Suppressor macrophage (primary cell): ENCODE data around the gene TMEM117.
"Not testable (repeated sequence)": the region's sequence is repeated elsewhere in the genome, so short reads cannot be mapped to it uniquely, and the experiment has no call there.

Experiments used
- DNase-seq, 4 experiments: peaks; one replicate each; pipeline ENCODE4 v3.0.0-alpha.2; 2020 to 2022

TMEM117 gene

DNA sequence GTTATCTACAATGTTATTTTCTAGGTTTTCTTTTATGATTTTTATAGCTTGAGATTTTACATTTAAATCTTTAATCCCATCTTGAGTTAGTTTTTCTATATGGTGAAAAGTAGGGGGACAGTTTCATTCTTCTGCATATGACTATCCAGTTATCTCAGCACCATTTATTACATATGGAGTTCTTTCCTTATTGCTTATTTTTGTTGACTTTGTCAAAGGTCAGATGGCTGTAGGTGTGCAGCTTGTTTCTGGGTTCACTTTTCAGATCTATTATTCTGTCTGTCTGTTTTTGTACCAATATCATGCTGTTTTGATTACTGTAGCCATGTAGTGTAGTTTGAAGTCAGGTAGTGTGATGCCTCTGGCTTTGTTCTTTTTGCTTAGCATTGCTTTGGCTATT is 477.3 kb downstream of the TMEM117 start:
- no peak for DNase-seq

DNA sequence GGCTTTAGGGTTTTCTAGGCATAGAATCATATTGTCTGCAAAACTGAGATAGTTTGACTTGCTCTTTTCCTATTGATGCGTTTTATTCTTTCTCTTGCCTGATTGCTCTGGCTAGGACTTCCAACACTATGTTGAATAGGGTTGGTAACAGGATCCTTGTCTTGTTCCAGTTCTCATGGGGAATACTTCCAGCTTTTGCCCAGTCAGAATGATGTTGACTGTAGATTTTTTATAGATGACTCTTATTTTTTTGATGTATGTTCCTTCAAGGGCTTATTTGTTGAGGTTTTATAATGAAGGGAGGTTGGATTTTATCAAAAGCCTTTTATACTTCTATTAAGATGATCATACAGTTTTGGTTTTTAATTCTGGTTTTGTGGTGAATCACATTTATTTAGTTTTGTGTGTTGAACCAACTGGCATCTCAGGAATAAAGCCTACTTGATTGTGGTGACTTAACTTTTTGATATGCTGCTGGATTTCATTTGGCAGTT is 478.2 kb downstream of the TMEM117 start:
- DNase-seq: no peak

DNA sequence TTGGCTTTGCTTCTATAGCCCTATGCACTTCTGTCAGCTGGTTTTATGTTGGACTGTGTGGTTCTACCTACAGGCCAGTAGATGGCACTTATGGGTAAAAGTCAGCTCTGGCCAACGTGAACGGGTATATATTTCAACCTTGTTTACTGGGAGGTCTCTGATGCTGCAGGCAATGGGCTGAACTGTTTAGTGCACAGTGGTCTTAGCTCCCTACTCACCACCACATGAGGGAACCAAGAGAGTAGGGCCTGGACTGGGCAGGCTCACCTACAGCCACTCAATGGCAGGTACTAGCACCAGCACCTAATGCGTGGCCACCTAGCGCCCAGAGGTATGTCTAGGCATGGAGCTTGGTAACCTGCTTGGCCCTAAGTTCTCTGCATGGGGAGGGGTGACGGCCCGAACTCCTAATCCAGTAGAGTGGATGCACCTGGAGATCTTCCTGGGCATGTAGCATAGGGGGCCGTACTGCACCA is 481.8 kb downstream of the TMEM117 start:
- DNase-seq: peak in 2 of 4 experiments; percentile 2 to 7

DNA sequence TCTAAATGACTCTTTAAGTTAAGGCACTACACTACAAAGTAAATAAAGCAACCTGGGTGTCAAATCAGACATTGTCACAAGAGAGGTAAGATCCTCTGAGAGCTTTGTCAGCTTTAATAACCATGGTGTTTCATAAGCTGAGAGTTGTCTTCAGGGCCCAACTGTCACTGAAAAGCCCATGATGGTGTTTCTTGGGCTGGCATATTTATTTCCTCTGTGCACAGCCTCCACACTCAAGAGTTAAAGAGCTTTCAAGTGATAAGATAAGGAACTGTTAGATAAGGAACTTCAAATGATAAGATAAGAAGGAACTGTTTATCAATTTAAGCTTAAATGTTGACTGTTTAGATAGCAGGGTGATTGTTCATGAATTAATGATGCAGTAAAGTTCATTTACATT is 495.4 kb downstream of the TMEM117 start:
- no peak for DNase-seq

DNA sequence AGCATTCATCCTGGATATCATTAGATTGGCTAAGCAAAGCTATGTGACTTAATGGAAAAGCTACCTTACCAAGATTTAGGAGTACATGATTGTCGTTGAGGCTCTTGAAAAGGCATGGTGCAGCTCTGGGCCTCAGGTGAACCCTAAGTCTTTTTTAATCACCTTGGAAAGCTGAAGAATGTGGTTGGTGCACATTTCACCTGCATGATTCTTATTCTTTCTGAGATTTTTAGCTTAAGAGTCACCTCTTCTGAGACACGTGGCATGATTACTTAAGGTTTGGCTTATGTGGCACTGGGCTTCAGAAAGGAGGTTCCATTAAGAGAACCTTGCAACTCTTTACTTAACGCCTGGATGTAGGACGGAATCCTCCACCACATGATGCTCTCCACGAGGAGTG is 498.5 kb downstream of the TMEM117 start:
- no peak for DNase-seq

DNA sequence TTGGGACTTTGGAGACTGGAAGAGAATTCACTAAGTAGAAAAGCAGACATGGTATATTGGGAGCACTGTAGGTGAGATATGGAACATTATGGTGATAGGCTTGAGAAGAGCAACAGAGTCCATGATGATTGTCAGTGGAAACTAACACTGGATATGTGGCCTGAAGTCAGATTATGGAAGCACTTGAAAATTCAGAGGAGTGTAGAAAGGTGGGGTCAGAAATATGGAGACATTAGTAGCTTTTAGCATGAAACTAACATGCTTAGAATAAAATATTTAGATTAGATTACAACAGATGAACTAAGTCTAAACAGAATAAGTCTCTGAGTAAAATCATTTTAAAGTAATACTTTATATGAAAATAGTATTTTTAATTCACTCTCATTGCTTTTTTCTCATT is 499.1 kb downstream of the TMEM117 start:
- no peak for DNase-seq

DNA sequence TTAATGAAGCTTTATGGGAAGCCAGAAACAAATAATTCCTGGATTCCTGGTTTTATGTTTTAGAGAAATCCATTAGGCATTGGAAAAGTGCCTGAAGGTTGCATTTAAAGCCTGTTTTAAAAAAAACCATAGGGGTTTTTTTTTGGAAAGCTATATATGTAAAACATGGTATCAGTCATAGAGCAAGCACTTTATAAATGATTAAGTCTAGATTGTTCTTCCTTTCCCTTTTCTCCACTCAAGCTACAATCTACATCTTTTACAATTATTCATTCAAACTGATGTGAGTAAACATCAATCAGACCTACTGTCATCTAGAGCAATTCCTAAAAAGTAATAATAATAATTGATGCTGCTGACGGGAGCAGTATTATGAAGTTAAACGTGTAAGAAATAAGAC is 500.7 kb downstream of the TMEM117 start:
- no peak for DNase-seq

DNA sequence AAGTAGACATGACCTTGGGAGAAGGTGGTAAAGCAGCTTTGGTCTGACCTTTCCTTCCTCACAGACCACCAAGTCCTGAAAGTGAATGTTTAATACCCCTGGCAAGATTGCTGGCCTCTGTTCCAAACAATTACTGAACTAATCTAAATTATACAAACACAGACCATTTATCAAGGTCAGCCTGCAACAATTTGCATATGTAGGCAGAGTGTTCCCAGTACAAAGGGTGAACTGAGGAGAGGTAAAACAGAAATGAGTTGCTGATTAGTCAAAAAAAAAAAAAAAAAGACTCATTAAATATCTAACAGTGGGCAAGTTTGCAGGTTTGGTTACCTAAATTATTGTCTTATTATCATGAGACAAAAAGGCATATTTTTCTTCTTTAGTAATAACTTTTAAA is 506.5 kb downstream of the TMEM117 start:
- DNase-seq: no peak

DNA sequence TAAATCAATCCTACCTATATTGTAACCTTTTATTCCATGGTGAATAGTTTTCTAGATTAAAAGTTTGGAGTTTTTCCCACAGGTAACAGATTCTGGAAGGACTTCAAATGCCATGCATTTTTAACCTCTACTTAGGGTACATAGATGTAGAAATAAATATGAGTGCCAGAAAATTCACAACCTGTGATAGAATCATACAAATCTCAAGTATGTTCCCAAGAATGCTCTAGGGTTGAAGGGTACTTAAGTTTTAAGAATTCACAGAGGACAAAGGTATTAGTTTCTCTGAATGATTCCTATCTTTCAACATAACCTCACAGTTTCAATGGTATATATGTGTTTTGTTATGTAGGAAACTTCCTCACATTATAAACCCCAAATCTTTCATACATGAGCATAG is 511.3 kb downstream of the TMEM117 start:
- DNase-seq: no peak

DNA sequence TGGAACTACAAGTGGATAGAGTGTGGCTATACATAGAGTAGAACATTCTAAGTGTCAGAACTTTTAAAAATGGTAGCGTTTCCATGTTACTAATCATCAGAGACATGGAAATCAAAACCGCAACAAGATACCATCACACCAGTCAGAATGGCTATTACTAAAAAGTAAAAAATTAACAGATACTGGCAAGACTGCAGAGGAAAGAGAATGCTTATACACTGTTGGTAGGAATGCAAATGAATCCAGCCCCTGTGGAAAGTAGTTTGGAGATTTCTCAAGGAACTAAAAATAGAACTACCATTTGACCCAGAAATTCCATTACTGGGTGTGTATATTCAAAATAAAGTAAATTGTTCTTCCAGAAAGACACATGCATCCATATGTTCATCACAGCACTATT is 521.6 kb downstream of the TMEM117 start:
- no peak for DNase-seq

DNA sequence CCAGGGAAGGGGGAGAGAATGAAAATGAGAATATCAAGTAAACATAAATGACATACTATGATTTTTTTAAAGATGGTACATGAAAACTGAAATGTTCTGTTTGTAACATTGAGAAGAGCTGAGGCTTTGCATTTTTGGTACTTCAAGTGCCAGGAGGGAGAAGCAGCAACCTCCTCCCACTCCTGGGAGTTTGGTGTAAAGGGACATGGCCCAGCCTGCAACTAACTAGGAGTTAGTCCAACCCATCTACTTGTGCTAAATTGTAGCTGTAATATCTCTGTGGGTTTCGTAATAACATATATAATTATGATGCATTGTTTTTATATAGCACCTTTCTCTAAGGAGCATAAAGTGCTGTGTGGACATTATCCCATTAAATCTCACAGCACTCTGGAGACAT is 522.8 kb downstream of the TMEM117 start:
- no peak for DNase-seq

DNA sequence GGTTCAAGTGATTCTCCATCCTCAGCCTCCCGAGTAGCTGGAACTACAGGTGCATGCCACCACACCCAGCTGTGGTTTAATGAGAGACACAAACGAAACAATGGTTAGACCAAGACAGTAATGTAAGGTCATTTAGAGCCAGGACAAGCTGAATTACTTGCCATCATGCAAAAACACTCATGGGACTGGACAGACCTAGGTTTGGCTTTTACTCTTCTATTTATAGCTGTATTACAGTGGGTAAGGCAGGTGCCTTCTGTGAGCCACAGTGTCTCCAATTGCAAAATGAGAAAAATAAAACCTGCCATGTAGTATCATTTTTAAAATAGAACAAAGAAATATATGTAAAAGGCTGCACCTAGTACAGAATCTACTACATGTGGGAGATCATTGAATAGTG is 527.1 kb downstream of the TMEM117 start:
- no peak for DNase-seq

DNA sequence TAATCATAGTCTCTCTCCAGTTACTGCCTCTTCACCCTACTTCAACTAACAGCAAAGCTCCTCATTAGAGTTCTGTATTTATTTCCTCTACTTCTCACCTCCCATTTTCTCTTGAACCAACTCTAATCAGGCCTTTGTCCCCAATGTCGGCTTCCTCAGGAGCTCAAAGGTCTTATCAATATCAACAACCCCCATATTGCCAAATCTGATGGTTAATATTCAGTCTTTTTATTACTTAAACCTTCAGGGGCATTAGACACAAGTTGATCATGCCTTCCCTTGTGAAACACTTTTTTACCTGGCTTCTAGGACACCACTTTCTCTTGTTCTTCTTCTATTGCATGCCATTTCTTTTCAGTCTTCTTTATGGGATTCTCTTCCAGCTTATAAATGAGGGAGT is 531.3 kb downstream of the TMEM117 start:
- no peak for DNase-seq

DNA sequence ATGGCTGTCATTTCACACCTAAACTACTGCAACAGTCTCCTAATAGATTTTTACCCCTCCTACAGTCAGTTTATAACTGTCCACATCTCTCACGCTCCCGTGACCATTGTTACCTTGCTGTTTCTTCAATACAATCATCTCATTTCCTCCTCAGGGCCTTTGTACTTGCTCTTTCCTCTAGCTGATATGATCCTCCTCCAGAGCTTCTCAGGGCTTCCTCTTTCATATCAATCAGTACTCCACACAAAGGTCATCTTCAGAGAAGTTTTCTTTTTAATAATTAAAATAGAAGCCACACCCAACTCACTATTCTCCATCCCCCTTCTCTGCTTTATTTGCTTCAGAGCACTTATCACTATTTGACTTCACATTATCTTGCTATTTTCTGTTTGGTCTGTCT is 532.0 kb downstream of the TMEM117 start:
- no peak for DNase-seq

DNA sequence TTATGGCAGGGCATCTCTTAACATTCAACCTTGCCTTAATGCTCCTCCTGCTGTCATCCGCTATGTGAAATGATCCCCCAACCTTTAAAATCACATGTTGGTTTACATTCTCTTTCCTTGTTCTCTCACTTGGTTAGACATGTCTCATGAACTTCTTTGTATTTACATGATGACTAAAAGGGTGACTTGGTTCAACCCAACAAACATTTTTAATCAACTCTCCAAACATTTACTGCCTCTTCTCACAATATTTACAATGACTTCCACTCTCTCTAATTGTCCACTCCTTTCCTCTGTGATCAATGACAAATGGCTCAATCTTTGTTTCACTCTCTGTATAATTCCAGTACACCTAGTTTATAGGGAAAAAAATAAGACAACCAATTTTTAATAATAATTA is 534.1 kb downstream of the TMEM117 start:
- DNase-seq: no peak

DNA sequence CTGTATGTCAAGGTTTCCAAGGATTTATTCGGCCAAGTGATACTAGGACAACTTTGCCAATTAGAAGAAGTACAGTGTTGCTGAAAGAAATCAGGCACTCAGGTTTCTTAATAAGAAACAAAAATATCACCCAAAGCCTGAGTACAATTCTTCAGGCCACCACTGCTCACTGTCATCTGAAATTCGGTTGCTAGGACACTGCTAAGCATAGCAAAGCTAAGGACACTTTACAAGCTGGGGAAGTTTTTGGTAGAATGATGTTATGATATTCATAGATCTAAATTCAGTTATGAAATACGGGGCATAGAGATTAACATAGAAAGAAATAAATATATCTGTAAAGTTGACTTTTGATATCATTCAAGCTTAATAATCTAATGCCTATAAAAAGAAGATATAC is 535.1 kb downstream of the TMEM117 start:
- no peak for DNase-seq

DNA sequence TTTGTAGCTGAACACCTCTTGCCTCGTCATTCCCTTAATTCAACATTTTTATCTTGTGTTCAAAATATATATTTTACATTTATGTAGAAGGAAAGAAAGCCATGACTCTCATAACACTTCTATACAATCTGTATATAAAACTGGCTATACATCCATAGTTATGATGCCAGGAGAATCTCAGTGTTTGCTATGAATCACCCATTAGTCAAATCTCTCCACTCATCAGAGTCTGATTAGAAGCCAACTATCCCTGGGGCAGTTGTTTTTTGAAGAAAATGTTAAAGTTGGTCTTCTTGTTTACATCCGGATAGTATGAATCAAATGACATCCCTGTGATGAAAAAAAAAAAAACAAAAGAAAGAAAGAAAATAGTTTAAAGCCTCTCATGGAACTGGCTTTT is 536.4 kb downstream of the TMEM117 start:
- DNase-seq: no peak

DNA sequence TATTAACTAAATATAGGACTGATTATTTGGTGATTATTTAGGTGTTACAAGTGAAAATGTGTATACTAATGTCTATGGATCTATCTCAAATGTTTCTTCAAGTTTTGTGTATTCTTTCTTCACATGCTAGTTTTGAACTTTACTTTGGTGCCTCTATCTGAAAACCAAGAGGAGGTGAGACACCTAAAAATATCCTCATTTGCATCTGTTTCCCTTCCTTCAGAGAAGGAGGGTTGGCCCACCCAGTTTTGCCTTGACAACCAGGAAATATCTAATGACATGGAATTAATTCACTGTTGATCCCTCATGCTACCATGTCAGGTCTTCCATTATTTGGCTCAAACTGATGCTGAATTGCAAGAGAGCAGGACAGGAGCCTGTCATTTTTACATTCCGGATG is 539.8 kb downstream of the TMEM117 start:
- no peak for DNase-seq

DNA sequence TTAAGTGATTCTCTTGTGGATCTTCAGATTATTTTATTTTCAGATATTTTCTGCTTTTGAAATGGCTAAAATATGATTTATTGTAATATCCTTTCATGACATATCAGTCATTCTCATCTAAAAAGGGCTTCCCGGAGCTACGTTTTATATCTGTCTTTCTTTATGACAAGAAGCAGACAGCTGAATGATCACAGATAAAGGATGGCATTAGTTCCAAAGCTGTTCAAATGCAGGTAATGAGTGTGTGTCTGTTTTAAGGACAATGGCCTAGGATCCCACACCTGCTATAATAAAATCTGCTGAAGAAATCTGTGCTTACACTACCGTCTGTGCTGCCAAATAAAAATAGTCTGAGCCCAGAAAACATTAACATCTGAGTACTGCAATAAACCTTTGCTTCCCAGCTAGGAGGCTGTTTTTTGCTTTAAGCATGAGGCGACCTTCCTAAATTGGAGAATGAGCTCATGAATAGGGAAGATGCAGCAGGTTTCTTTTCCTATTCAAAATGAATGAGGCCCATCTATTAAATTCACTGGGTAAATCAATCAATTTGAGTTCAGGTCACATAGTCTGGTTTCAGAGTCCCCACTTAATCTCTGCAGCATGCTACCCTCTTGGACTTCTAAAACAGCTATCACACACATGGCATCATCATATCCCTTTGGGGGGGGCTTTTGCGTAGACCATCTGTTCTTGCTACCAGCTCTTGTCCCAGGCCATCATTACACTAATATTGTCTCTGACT is 541.7 kb downstream of the TMEM117 start:
- DNase-seq: no peak

DNA sequence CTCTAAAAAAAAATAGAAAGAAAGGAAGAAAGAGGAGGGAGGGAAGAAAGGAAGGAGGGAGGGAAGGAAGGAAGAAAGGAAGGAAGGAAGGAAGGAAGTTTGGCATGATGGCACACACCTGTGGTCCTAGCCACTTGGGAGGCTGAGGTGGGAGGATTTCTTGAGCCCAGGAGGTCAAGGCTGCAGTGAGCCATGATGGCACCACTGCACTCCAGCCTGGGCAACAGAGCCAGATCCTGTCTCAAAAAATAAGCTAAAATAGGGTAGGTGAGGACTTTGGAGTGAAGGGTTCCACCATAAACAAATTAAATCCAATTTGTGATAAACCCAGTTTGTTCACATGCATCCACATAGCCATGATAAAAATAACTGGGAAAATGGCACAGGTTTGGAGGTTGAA is 543.2 kb downstream of the TMEM117 start:
- DNase-seq: not testable (repeated sequence)

DNA sequence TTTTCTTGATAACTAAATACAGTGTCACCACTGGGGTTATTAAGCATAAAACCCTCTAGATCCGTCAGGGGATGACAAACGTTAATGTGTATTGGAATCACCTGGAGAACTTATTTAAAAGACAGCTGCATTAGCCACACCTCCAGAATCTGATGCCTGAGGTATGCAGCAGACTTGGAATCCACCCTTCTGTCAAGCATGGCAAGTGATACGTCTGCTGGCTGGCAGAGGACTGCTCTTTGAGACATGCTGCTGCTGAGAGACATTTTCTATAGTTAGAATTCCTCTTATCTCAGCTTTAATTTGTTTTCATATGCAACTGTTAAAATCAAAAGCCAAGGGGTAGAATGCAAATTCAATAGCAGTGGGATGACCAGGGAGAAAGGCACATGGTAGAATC is 544.0 kb downstream of the TMEM117 start:
- DNase-seq: no peak

DNA sequence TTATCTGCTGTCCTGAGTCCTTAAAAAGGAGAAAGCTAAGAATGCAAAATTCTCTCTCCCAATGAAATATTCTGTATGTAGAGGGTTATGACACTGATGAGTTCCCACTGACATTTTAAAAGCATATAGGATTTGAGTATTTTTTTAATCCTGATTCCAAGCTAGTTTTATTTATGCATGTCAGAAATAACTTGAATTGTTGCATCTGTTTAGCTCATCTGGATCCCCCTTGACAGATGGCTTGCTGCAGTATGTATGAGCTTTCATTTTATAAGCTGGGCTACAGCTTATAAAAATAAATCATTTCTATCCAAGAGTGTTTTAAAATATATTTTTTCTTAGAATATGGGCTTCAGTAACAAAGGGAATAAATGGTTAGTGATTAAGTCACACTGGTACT is 545.0 kb downstream of the TMEM117 start:
- DNase-seq: no peak

DNA sequence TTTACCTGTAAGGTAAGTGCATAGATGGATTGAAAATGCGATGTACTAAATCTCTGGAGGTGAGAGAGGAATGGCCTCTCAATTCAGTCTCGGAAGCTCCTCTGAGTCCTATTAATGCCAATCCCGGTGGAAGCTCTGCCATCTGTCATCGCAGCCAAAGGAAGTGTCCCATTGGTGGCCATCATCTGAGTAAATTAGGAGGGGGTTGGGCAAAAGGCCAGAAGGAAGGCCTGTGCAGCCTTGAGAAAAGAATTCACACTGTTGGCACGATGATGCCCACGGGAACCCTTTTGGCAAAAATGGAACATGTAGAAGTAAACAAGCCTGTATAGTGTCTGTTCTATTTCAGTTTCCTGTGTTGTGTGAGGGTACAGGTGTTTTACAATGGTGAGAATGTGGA is 545.5 kb downstream of the TMEM117 start:
- no peak for DNase-seq

DNA sequence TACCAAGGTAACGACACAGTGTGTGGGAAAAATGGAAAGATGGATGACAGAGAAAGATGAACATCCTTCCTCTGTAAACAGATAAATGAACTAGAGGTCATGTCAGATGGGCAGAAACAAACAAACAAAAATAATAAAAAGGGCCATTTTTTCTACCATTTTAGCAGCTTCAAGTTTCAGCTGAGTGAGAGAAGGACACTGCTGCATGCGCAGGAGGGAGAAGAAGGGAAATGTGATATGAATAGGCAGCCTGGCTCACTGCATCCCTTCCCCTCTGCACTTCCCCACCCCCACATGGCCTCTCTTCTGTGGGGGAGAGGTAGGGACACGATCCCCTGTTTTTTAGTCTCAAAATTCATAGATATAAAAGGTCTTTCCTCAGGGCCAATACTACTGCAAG is 548.3 kb downstream of the TMEM117 start:
- DNase-seq: no peak

DNA sequence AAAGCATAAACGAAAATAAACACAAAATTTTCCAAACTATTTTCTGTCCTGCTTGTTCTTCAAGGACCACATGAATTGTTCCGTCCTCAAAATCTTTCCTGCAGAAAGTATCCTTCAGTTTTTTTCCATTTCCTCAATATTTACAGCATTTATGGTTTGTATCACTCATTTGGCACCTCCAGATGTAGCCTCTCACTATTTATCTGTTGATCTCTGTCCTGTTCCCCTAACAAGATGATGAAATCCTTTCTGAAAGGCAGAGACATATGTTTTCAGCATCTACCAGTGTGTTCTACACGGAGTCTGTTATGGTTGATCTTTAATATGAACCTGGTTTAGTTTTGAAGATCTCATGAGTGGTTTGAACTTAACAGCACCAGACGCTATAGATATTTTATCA is 550.1 kb downstream of the TMEM117 start:
- no peak for DNase-seq
